T-helper 1 cell treated with Interleukin-12 subunit alpha and Interleukin-12 subunit beta and Interleukin-4 antibody, amounts not matched to agents 30 μg/mL and 1 μg/mL, for 36 hours (primary cell): ENCODE measurements around the gene TTC28.

Source experiments
- H3K27ac Mint-ChIP-seq: one replicate; pipeline ENCODE4 v1.8.0; 2021; ENCODE audit warnings: mild to moderate bottlenecking, mixed read lengths
- H3K27me3 Mint-ChIP-seq: one replicate; pipeline ENCODE4 v1.8.0; 2021; ENCODE audit warnings: low read depth, mixed read lengths
- H3K36me3 Mint-ChIP-seq: one replicate; pipeline ENCODE4 v1.8.0; 2021; ENCODE audit warnings: low read depth, mixed read lengths
- H3K4me1 Mint-ChIP-seq: one replicate; pipeline ENCODE4 v1.8.0; 2021; ENCODE audit warnings: low read depth, mixed read lengths
- H3K4me3 Mint-ChIP-seq: one replicate; pipeline ENCODE4 v1.8.0; 2021; ENCODE audit warnings: mild to moderate bottlenecking, moderate library complexity, mixed read lengths
- H3K9me3 Mint-ChIP-seq: one replicate; pipeline ENCODE4 v1.8.0; 2021; ENCODE audit warnings: mixed read lengths

TTC28 gene

DNA sequence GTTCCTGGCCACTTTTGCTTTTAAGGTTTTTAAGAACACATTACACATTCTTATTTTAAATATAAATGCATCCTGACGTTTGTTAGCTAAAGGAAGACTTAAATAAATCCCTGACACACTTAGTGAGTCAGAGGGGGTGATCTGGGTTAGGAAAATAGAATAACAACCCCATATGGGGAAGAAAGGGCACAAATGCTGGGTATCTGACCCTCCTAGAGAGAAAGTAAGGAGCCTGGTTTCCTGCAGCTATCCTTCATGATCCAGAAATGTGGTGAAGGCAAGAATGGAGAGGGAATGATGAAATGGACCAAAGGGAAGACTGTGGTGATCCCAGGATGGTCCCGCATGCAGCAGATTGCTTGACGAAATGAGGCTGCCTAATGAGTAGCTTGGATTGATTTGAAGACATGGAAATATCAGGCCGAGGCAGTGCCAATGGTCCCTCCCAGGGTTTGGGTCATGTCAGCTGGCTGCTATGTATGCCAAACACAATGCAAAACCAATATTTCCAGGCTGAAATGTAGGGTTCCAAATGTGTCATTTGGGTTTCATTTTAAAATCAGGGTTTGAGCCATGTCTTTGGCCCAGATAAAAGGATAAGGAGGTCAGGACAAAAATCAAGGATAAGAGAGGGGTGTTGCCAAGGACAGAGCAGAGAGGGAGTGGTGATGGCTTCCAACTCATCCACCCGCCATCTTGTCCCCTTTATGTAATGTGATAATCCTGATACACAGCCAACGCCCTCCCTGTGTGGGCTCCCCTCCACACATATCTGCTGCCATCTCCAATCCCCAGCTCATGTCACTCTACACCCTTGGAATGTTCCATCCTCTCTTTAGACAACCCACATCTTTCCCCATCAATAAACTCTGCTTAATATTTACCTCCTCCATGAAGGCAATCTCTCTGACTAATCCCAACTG is 625.5 kb downstream of the TTC28 start:
- no peak overlapping the region for H3K27ac Mint-ChIP-seq
- no peak overlapping the region for H3K4me3 Mint-ChIP-seq
- H3K9me3 Mint-ChIP-seq = no peaks in the 10 kb centered on the region
- H3K27me3 Mint-ChIP-seq = peaks cover 4% of the 10 kb centered on the region
- no peaks in the 10 kb centered on the region for H3K4me1 Mint-ChIP-seq
- no peaks in the 10 kb centered on the region for H3K36me3 Mint-ChIP-seq

- Mint-ChIP-seq H3K27ac (no peak overlapping the region), H3K9me3 (no peaks in the 10 kb centered on the region), H3K4me3 (no peak overlapping the region), H3K27me3 (no peaks in the 10 kb centered on the region), H3K36me3 (no peaks in the 10 kb centered on the region), H3K4me1 (no peaks in the 10 kb centered on the region)
Measured at GRCh38 chr22:28052825-28053269, 626.8 kb downstream of the TTC28 start.

- H3K4me1 Mint-ChIP-seq = no peaks in the 10 kb centered on the region
- no peaks in the 10 kb centered on the region for H3K27me3 Mint-ChIP-seq
- H3K4me3 Mint-ChIP-seq = no peak overlapping the region
- H3K36me3 Mint-ChIP-seq = no peaks in the 10 kb centered on the region
- H3K9me3 Mint-ChIP-seq = no peaks in the 10 kb centered on the region
- no peak overlapping the region for H3K27ac Mint-ChIP-seq
Measured at GRCh38 chr22:28051787-28052356, 627.8 kb downstream of the TTC28 start.

DNA sequence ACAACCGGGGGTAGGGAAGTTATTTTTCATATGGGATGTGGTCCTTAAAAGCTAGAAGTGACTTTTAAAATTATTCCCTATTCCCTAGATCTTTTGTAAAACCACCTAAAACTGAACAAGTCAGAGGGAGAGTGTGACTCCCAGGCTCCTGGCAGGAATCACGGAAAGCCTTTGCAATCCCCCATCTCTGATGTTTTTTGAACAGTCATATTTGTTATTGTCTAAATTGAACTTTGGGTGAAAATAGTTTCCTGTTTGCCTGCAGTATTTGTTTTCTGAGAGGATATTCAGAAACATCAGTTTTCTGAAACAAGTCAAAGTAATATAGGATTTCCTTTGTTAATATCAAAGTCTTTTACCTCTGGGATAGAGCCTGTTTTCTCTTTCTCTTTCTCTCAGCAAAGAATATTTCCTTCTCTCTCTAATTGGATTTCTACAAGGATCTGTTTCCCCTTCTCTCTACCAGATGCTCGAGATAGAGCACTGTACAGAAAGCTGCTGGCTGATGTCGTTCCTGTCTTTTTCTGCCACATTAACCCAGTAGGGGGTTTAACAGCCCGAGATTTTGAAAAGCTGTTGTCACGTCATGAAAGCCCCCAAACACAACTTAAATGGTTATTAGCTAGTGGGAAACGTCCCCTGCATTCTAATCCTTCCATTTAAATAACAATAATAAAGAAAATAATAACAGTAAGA is 628.4 kb downstream of the TTC28 start:
- Mint-ChIP-seq H3K27me3 (no peaks in the 10 kb centered on the region), H3K9me3 (no peaks in the 10 kb centered on the region)

GRCh38 chr22:28048529-28048928 is 631.1 kb downstream of the TTC28 start:
- no peaks in the 10 kb centered on the region for H3K9me3 Mint-ChIP-seq
- H3K4me1 Mint-ChIP-seq = no peaks in the 10 kb centered on the region
- H3K27me3 Mint-ChIP-seq = no peaks in the 10 kb centered on the region
- no peak overlapping the region for H3K4me3 Mint-ChIP-seq
- H3K27ac Mint-ChIP-seq = no peak overlapping the region
- no peaks in the 10 kb centered on the region for H3K36me3 Mint-ChIP-seq

More for the DNA sequence above, 628.4 kb downstream of the TTC28 start:
- no peak overlapping the region for H3K27ac Mint-ChIP-seq
- H3K4me3 Mint-ChIP-seq = no peak overlapping the region
- no peaks in the 10 kb centered on the region for H3K36me3 Mint-ChIP-seq
- H3K4me1 Mint-ChIP-seq = no peaks in the 10 kb centered on the region

DNA sequence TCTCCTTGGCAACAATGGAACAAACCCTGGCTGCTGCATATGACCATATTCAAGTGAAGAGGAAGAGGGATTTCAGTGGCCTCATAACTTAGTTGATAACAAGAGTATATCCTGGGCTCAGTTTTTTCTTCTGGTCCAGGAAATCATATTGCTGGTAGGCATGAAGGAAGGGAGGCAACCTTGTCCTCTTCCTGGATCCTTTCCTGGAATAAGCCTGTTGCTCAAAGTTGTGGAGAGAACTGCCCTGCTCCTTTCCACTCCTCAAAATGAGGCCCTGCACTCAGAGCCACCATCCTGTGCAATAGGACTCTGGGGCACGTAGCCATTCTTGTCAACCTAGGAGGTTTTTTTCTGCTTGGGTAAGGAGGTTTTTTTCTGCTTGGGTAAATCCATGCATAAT is 631.9 kb downstream of the TTC28 start:
- Mint-ChIP-seq H3K4me1 (no peaks in the 10 kb centered on the region), H3K27me3 (no peaks in the 10 kb centered on the region), H3K27ac (no peak overlapping the region), H3K36me3 (no peaks in the 10 kb centered on the region), H3K9me3 (no peaks in the 10 kb centered on the region), H3K4me3 (no peak overlapping the region)

DNA sequence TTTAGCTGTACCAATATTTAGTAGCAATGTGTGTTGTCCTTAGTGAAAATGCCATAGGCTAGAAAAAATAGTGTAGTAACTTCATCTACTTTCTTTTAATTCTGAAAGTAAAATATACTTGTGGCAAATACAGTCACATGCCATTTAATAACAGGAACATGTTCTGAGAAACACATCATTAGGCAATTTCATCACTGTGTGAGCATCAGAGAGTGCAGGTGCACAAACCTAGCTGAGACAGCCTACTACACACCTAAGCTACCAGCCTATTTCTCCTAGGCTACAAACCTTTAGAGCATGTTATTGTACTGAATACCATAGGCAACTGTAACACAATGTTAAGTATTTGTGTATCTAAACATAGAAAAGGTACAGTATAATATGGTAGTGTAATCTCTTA is 633.5 kb downstream of the TTC28 start:
- Mint-ChIP-seq H3K4me3 (no peak overlapping the region), H3K9me3 (no peaks in the 10 kb centered on the region), H3K4me1 (no peaks in the 10 kb centered on the region), H3K36me3 (no peaks in the 10 kb centered on the region), H3K27me3 (peaks cover 1% of the 10 kb centered on the region), H3K27ac (no peak overlapping the region)

GRCh38 chr22:28044546-28045173 is 635.0 kb downstream of the TTC28 start:
- Mint-ChIP-seq H3K27me3 (peaks cover 5% of the 10 kb centered on the region), H3K36me3 (no peaks in the 10 kb centered on the region), H3K4me3 (no peak overlapping the region)

GRCh38 chr22:28043266-28043665 is 636.4 kb downstream of the TTC28 start:
- no peaks in the 10 kb centered on the region for H3K4me1 Mint-ChIP-seq
- no peak overlapping the region for H3K4me3 Mint-ChIP-seq
- peaks cover 5% of the 10 kb centered on the region for H3K27me3 Mint-ChIP-seq
- H3K9me3 Mint-ChIP-seq = peaks cover 5% of the 10 kb centered on the region
- H3K36me3 Mint-ChIP-seq = no peaks in the 10 kb centered on the region
- no peak overlapping the region for H3K27ac Mint-ChIP-seq

More at GRCh38 chr22:28044546-28045173, 635.0 kb downstream of the TTC28 start:
- Mint-ChIP-seq H3K4me1 (no peaks in the 10 kb centered on the region), H3K27ac (no peak overlapping the region), H3K9me3 (peaks cover 2% of the 10 kb centered on the region)

DNA sequence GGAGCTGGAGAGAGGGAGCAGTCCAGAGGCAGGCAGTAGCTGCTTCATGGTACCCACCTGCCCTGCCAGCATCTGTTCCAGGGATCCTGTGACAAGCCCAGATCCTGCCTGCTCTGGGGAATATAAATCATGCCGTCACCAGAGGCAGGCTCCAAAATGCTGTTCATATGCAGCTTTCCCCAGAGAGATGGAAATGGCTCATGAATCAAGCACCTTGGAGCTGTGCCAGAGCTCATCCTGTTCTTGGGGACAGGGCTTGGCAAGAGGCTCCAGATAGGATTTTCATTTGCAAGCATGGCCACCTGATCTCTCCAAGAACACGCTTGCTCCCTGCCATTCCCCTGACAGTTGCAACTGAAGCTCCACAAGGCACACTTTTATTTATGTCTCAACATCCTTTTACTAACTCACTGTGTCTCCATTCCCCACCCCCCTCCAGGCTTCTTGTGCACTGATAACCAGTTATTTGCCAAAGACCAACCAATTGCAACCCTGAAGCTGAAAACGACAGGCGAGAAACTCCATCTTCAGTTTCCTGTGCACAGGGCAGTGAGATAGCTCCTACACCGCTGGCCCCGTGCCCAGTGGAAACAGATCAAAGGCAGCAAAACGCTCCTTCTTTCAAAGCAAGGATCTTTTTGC is 644.8 kb downstream of the TTC28 start:
- H3K4me3 Mint-ChIP-seq = no peak overlapping the region
- H3K36me3 Mint-ChIP-seq = no peaks in the 10 kb centered on the region
- H3K4me1 Mint-ChIP-seq = peaks cover 3% of the 10 kb centered on the region
- H3K9me3 Mint-ChIP-seq = peaks cover 5% of the 10 kb centered on the region
- no peak overlapping the region for H3K27ac Mint-ChIP-seq
- H3K27me3 Mint-ChIP-seq = peaks cover 4% of the 10 kb centered on the region

- Mint-ChIP-seq H3K9me3 (no peaks in the 10 kb centered on the region), H3K27me3 (peaks cover 4% of the 10 kb centered on the region), H3K4me3 (no peak overlapping the region), H3K27ac (no peak overlapping the region), H3K4me1 (peaks cover 3% of the 10 kb centered on the region), H3K36me3 (no peaks in the 10 kb centered on the region)
Measured at GRCh38 chr22:28034145-28034759, 645.4 kb downstream of the TTC28 start.

GRCh38 chr22:28032861-28033260 is 646.8 kb downstream of the TTC28 start:
- H3K36me3 Mint-ChIP-seq = no peaks in the 10 kb centered on the region

DNA sequence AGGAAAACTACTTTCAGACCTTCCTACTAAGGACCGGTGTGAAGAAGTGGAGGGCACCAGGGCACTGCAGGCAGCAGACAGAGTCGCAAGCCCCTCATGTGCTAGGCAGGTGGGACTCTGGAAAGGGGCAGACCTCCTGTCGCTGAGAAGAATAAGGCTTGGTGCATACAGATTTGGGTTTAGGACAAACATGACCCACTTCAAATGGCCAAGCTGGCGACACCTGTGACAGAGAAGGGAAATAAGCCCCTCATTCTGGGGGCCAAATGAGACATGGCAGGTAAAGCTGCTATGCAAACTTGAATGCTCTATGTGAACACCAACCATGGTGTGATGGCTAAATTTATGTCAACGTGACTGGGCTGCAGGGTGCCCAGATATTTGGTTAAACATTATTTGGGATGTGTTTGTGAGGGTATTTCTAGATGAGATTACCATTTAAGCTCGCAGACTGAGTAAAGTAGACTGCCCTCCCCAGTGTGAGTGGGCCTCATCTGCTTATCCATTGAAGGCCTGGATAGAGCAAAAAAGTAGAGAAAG is 648.2 kb downstream of the TTC28 start:
- no peaks in the 10 kb centered on the region for H3K36me3 Mint-ChIP-seq
- H3K4me3 Mint-ChIP-seq = no peak overlapping the region
- H3K4me1 Mint-ChIP-seq = peaks cover 3% of the 10 kb centered on the region
- H3K27ac Mint-ChIP-seq = no peak overlapping the region
- peaks cover 2% of the 10 kb centered on the region for H3K27me3 Mint-ChIP-seq
- H3K9me3 Mint-ChIP-seq = no peaks in the 10 kb centered on the region

More at GRCh38 chr22:28032861-28033260, 646.8 kb downstream of the TTC28 start:
- peaks cover 3% of the 10 kb centered on the region for H3K4me1 Mint-ChIP-seq
- H3K27me3 Mint-ChIP-seq = peaks cover 4% of the 10 kb centered on the region
- H3K27ac Mint-ChIP-seq = no peak overlapping the region
- H3K4me3 Mint-ChIP-seq = no peak overlapping the region
- no peaks in the 10 kb centered on the region for H3K9me3 Mint-ChIP-seq
